Stimulated activated CD8-positive, alpha-beta memory T cell treated with anti-CD3 and anti-CD28 coated beads, Interleukin-7, amount 100 ng/mL, for 1 hour (primary cell): ENCODE data around the gene FBXW8.

Experiments
- DNase-seq, 2 donors: peaks; one replicate each; pipeline ENCODE4 v3.0.0-alpha.2; 2020; ENCODE audit warnings: low read depth in 2 of 2

Gene FBXW8

DNA sequence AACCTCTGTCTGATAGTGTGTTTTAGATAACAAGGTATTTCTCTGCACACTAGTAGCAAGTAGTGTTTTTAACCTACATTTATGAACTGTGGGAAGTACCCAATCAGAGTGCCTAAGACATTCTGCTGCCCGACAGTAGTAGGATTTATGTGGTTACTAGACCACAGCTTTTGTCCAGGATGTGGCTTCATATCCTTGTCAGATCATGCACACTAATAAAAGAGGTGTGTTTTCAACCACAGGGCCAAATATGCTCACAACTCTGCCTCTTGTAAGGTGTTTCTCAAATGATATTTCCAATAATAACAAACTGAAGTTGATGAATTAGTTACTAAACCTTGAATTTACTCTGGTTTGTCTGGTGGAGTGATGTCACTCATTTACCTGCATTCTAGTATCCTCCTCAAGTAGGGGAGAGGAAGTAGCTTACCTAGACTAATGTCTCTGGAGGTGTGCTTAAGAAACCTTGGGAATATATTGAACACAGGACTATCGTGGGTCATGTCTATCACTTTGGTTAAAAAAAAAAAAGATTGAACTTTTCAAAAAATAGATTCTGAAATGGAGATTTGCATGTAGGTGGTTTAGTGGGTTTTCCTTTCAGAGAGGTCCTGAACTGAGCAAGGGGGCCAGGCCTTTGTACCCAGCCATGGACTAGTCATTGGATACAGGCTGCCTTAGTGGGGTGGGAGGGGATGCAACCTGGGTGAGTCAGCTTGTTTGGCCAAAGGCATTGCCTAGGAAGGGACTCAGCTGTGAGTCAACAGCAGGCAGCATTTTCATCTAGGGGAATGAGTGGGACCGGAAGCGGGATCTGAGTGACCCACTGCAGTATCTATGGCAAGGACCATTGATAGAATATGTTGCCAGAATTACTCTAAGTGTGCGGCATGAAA, 14.1 kb downstream of the FBXW8 start:
- peak in 1 of 2 donors; percentile 28 for DNase-seq

DNA sequence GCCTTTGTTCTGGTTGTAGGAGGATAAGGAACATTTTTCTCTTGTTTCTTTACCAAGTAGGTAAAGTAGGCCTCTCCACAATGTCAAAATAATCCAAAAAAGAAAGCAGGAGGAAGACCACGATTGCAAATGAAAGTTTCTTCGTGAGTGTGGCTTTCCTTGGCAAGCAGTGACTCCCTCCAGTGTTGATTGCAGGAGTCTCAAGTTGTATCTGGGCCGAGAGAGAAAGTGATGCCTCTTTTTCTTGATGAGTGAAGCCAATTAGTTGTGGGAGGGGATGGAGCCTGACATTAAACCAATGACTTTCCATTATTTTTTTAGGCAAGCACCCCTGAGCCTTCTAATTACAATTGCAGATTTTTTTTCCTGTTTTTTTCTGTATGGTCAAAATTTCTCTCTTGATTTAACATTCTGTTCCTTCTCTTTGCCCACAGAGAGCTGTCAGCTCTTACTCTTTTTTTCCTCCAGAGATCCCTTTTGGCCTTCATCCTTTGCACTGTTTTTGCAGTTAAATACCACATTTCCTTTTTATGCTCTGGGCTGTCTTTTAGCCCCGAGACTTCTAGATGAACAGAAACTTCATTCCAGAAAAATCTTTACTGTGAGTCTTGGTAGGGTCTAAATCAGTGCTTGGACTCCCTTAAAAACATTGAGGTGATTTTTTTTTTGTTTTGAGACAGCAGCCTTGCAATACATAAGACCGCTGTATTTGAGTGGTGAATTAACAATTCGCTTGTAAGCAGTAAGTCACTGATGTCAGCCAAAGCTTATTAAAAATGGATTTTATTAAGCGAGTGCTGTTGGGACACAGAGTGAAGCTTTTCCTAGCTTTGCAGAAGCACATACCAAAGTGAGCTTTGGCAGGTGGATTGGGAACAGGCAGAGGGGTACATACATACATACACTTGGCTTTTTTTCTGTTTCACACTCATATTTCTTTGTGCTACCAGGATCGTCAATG, 15.8 kb downstream of the FBXW8 start:
- DNase-seq: no peak

DNA sequence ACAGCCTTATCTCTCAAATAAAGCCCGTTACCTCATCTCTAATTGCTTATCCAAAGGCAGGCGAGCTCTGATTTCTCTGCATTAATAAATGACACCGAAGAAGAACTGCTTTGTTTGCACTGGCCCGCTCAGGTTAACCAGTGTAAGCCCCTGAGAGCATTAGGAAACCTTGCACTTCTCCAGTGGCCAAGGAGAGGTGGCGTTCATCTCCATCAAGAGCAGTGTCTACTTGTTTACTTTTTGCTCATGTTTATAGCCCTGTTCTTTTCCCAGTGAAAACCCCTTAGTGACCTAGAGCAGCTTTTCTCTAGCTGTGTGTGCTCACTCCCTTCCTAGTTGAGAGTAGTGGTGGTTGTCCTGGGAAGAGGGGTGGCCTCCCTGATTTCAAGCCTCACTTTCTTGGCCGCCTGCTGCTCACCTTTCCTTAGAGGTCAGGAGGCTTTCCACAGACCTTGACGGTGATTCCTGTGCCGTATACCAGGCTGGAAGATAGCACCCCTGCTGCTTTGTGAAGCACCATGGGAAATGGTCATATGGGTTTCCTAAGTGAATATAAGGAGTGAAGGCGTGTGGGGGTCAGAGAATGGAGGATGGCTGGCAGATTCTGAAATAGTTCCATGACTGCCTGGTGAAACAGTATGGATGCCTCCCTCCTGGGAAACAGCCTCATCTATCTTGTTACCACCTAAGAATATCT, 16.6 kb downstream of the FBXW8 start:
- DNase-seq: no peak

DNA sequence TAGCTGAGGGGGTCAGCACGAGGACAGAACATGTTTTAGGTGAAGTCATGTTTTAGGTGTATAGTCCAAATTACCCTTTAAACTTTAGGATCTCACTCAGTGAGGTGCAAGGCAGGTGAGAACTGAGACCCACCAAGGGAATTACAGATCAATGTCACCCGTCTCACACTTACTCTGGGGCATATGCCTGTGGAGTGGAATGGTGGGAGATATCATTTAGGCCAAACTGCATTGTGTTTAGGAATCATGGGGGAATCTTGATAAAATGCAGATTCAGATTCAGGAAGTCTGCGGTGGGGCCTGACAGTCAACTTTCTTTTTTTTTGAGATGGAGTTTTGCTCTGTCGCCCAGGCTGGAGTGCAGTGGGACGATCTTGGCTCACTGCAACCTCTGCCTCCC, 17.8 kb downstream of the FBXW8 start:
- no peak for DNase-seq

DNA sequence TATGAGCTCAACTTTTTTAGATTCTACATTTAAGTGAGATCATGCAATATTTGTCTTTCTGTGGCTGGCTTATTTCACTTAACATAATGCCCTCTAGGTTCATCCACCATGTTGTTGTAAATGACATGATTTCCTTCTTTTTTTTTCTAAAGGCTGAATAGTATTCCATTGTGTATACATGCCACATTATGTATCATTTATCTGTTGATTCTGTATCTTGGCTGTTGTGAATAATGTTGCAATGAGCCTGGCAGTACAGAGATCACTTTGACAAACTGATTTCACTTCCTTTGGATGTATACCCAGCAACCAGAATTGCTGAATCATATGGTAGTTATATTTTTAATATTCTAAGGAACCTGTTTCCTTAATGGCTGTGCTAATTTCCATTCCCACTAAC, 19.1 kb downstream of the FBXW8 start:
- no peak for DNase-seq

DNA sequence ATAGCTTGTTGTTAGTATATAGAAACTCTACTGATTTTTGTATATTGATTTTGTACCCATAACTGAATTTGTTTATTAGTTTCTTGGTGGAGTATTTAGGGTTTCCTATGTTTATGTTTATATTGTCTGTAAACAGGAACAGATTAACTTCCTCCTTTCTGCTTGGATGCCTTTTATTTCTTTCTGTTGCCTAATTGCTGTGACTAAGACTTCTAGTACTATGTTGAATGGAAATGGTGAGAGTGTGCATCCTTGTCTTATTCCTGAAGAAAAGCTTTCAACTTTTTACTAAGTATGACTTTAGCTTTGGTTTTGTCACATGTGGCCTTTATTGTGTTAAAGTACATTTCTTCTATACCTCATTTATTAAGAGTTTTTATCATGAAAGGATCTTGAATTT, 20.9 kb downstream of the FBXW8 start:
- DNase-seq: no peak

- no peak for DNase-seq
These were observed 22.3 kb downstream of the FBXW8 start for GRCh38 chr12:116933091-116933490.

GRCh38 chr12:116933512-116934246, 22.9 kb downstream of the FBXW8 start:
- DNase-seq: no peak

- DNase-seq: no peak
These were observed 24.4 kb downstream of the FBXW8 start for GRCh38 chr12:116934908-116935705.

- DNase-seq: no peak
These were observed 26.9 kb downstream of the FBXW8 start for GRCh38 chr12:116937640-116938039.

DNA sequence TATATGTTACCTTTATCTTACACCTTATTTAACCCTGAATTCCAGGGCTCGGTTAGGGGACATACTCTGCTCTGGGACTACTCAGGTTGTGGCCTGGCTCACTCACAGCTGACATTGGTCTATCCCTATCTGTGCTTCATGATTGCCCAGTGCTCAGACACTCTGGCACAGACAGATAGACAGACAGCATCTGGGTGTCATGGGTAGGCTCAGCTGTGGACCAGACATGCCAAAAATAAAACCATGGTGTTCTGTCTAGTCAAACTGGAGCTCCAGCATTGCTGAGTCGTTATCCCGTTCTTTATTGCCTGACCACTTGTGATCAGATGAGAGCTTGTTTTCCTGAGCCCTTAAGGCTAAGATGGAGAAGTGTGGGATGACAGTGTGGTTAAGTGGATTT, 29.0 kb downstream of the FBXW8 start:
- no peak for DNase-seq

DNA sequence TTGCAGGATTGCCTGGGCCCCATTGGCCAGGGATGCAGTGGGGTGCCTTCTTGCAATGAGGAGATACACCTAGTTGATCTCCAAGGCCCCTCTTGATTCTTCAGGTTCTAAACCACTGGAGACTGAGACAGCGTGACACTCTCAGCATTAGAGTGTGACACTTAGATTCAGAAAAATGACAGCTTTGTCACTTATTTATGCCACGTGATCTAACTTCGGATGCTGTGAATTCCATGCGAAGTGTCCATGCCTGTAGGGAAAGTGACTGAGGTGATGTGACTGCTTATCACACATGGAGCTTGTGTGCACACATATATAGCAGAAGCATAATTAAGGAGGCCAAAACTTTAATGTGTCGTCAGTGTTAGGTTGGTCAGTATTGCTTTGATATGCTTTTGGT, 30.4 kb downstream of the FBXW8 start:
- DNase-seq: no peak

GRCh38 chr12:116943419-116944372, 32.9 kb downstream of the FBXW8 start:
- DNase-seq: no peak

GRCh38 chr12:116945886-116946550, 35.3 kb downstream of the FBXW8 start:
- no peak for DNase-seq

DNA sequence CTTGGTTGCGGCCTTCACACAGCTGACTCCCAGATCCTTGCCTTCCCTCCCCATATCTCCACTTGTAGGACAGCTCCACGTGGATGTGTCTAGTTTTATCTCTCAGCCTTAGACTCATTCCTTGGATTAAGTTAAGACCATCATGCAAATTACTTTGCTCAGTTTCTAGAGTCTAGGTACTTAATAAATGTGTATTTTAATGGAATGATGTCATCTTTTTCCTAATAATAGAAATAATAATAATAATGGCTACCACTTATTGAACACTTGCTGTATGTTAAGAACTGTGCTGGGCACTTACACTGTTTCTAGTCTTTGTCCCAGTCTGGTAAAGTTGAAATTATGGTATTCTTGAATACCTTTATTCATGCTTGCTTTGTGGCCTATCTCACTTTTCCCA, 37.5 kb downstream of the FBXW8 start:
- no peak for DNase-seq

DNA sequence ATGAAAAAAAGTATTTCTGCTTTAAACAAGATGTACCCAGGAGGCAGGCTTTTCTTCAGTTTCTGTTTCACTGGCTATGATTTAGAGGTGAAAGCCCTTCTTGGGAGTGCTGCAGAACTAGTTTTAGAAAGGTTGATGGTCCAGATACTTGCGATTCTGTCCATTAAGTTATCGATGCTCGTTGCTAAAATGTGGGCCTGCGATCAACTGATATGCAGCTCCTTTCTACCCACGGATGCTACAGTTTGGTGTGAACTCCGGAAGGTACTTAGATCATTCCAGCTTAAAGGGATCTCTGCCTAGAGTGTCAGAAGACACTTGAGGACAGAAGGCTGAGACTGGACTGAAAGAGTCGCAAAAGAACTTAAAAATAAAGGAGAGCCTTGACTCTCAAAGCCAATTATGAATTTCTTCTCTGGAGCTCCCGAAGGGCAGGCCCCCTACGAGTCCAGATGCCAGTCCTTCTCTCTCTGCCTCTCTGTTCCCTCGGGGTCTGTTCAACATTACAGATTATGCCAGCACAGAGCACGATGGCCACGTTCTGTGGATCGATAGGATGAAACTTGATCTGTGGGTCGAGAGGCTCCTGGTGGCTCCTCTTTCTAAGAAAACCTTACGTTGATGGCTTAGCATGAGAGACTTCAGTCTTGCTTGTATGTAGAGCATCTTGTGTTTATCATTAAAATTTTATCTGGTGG, 40.0 kb downstream of the FBXW8 start:
- DNase-seq: no peak

- no peak for DNase-seq
These were observed 44.1 kb downstream of the FBXW8 start for GRCh38 chr12:116954710-116955381.
